Colonic mucosa (tissue), 4 donors: ENCODE data around the gene CCDC175. TPM values are rescaled to one million over a fixed set of nuclear protein-coding genes. Genes with fewer than 3 reads are reported as not detected.
A peak's percentile ranks its signal among the peaks of the same experiment; 100 is the strongest.

Source experiments
- DNase-seq: peaks from one replicate; pipeline ENCODE4 v3.0.0-alpha.2; 2020
- H3K27ac ChIP-seq: fragments of 200-600 bp; one replicate; pipeline ENCODE4 v1.8.0; 2021
- H3K27me3 ChIP-seq: fragments of 200-600 bp; one replicate; pipeline ENCODE4 v1.8.0; 2021
- H3K36me3 ChIP-seq: fragments of 200-600 bp; one replicate; pipeline ENCODE4 v1.8.0; 2021
- H3K4me1 ChIP-seq: fragments of 200-600 bp; one replicate; pipeline ENCODE4 v1.8.0; 2021; ENCODE audit warnings: mild to moderate bottlenecking
- H3K4me3 ChIP-seq: fragments of 200-600 bp; one replicate; pipeline ENCODE4 v1.8.0; 2021
- H3K9ac ChIP-seq, 2 donors: one replicate each; pipeline ENCODE4 v1.7.0; 2013; ENCODE audit warnings: control low read depth in 2 of 2, low read depth in 2 of 2, low read length in 2 of 2
- H3K9me3 ChIP-seq: fragments of 200-600 bp; one replicate; pipeline ENCODE4 v1.8.0; 2021
- intact Hi-C: fragments of 100-400 bp; cut with DNase I; formaldehyde crosslinking; loops from one replicate; pipeline ENCODE4 v1.14.1; 2022
- total RNA-seq, 2 donors: library from RNA; stranded (reverse); fragmentation: NEBNext Ultra II Directional in 1 of 2; extraction: Animal tissue kit (Norgen Biotek cat#: 25700) in 1 of 2; gene quantifications; one replicate each; pipeline ENCODE4 v1.2.1, GENCODE V29; 2021
- TF ChIP-seq, protein P1 (sequence below): fragments of 200-600 bp; IDR thresholded peaks from one replicate; pipeline ENCODE4 v1.8.0; 2022; ENCODE audit warnings: antibody characterized with exemption, mild to moderate bottlenecking
- donor health status: healthy.
- donor health status: DM: no; HTN: no; CAD: no.
- donor health status: DM: no; HTN: no; CAD: no.

Gene CCDC175
- under 1 TPM; 0.27 to 0.32 TPM for total RNA-seq

DNA sequence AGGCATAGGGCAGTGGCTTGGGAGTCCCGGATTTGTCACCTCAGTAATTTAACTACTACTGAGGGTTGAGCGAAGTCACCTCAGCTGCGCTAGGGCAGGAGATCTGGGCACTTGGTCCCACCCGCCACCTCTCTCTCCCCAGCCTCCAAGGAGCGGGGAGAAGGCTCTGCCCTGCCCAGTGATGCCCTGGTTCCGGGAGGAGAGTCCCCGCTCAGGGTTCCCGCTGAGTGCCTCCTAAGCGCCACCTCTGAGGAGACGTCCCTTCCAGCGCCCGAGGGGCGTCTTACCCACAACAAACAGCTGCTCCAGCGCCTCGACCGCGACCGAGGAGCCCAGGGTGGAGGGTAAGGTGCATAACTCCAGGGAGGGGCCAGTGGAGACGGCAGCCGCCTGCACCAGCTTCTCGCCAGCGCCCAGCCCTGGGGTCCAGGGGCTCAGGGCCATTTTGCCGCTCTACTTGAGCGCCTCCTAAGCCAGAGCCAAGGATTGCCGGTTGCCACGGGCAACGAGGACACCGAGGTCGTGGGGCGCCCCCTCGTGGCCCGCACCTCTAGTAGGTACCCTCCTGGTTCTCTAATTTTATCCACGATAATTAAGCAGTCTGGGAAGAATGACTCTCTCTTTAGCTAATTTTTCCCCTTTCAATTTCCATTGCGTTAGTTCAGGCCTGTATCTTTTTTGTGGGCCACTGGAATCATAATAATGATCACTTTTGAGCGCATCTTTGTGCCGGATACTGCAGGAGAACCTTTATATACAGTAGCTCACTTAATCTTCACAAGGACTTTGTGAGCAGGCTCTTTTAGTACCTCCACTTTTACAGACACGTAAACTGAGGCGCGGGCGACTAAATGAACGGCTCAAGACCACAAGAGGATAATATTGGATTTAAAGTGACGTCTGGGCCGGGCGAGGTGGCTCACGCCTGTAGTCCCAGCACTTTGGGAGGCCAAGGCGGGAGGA lies at the start of gene CCDC175:
Gene CCDC175, minus strand, starts transcription at position 481 of the 963 bp plus-strand sequence. Its CDS starts 37 bp downstream, at position 444.
- peak; percentile 92 for DNase-seq
- no peaks in the 10 kb centered on the region for H3K27me3 ChIP-seq
- H3K27ac ChIP-seq: no peak within 1 kb of the TSS
- H3K9me3 ChIP-seq: no peaks in the 10 kb centered on the region
- no peaks in the 10 kb centered on the region for H3K4me1 ChIP-seq
- TF ChIP-seq, protein P1, sequence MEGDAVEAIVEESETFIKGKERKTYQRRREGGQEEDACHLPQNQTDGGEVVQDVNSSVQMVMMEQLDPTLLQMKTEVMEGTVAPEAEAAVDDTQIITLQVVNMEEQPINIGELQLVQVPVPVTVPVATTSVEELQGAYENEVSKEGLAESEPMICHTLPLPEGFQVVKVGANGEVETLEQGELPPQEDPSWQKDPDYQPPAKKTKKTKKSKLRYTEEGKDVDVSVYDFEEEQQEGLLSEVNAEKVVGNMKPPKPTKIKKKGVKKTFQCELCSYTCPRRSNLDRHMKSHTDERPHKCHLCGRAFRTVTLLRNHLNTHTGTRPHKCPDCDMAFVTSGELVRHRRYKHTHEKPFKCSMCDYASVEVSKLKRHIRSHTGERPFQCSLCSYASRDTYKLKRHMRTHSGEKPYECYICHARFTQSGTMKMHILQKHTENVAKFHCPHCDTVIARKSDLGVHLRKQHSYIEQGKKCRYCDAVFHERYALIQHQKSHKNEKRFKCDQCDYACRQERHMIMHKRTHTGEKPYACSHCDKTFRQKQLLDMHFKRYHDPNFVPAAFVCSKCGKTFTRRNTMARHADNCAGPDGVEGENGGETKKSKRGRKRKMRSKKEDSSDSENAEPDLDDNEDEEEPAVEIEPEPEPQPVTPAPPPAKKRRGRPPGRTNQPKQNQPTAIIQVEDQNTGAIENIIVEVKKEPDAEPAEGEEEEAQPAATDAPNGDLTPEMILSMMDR: peak; percentile 81
- H3K4me3 ChIP-seq: peak within 1 kb of the TSS; percentile 64
- H3K9ac ChIP-seq: peak within 1 kb of the TSS; percentile 30 to 44
- intact Hi-C loops: no loop called here
- no peaks in the 10 kb centered on the region for H3K36me3 ChIP-seq

DNA sequence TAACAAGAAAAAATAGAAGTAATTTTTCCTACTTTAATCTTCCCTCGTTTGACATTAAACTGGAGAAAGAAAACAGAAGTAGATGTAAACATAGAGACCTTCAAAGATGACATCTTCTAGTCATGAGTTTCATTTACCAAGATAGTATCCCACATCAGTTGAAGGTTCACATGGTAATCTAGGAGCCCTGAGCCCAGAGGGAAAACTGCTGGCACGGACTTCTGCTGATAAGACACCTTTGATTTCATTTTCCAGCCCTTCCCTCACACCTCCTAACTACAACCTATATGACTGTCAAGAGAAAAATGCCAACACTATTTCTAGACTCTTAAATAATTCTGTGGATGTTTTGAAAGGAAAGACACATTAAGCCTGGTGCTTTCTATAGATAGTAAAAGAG lies 46.0 kb upstream of the CCDC175 start:
- no peak overlapping the region for H3K4me3 ChIP-seq
- intact Hi-C loops: no loop called here
- no peak overlapping the region for H3K9ac ChIP-seq
- H3K9me3 ChIP-seq: no peaks in the 10 kb centered on the region
- H3K27me3 ChIP-seq: no peaks in the 10 kb centered on the region
- DNase-seq: no peak
- H3K4me1 ChIP-seq: no peaks in the 10 kb centered on the region
- no peaks in the 10 kb centered on the region for H3K36me3 ChIP-seq
- no peak overlapping the region for H3K27ac ChIP-seq
- TF ChIP-seq, protein P1: no peak

DNA sequence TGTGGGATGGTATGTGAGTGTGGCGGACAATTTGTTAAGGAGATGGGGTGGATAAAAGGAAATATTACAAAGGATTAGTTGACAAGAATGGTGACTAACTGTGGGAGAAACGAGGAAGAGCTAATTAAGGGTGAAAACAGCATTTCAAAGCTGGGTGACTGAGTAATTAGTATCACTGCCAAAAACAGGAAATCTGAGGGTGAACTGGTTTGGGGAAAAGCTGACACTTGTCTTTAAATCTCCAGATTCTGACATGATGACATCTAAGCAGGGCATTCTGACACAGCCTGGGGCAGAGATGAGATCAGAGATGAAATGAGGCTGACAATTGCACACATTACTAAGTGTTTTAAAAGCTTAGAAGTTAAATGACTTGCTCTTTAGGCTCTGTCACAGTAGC lies 42.4 kb upstream of the CCDC175 start:
- intact Hi-C loops: no loop called here
- Histone ChIP-seq H3K4me3 (no peak overlapping the region), H3K4me1 (no peaks in the 10 kb centered on the region), H3K36me3 (no peaks in the 10 kb centered on the region), H3K9me3 (no peaks in the 10 kb centered on the region), H3K27me3 (no peaks in the 10 kb centered on the region), H3K9ac (no peak overlapping the region), H3K27ac (no peak overlapping the region)
- DNase-seq: no peak
- TF ChIP-seq, protein P1: no peak

DNA sequence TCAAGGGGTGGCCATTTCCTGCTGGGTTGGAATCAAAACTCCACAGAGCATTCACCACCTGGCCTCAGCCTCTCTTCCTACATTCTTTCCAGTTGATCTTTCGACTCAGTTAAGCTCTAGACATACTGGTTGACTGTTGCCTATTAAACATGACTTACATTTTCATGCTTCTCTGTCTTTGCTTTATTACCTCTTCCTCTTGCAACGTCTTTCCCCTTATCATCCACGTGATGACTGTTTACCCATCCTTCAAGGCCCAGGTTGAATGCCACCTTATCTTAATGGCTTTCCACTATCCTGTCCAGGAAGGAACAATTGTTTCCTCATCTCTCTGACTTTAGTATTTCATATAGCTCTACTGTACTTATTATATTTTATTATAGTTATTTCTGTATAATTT lies 24.4 kb upstream of the CCDC175 start:
- TF ChIP-seq, protein P1: no peak
- Histone ChIP-seq H3K9ac (no peak overlapping the region), H3K36me3 (no peaks in the 10 kb centered on the region), H3K4me3 (no peak overlapping the region), H3K9me3 (no peaks in the 10 kb centered on the region), H3K4me1 (no peaks in the 10 kb centered on the region), H3K27me3 (no peaks in the 10 kb centered on the region), H3K27ac (peak overlapping the region; percentile 60)
- DNase-seq: peak; percentile 56
- intact Hi-C loops: no loop called here

DNA sequence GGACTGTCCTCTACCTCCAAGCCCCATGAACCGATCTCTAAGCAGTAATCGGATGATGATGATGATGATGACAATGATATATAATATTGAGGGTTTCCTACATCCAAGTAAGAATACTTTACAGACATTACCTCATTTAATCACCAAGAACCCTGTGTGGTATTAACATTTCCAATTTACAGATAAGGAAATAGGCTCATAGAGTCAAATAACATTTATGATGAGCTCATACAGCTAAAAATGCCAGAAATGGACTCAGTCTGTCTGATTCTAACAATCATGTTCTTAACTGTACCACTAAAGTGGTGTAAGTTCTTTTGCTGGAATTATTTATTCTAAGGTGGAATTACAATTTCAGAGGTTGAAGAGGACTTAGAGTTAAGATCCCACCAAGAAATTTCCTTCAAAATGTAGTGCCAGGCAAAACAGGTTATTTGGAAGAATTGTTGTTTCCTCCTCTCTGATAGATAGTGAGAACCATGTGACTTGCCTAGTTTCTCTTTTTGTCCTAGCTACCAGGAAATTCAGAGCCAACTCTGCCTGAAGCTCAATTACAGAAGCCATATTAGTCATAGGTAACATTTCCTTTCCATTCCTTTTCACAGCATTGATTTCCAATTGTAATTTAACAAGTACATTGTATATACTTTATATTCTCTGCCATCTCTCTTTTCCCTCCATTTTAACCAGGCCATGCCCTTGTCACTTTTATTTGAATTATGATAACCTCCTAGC lies 23.8 kb upstream of the CCDC175 start:
- TF ChIP-seq, protein P1: no peak
- Histone ChIP-seq H3K36me3 (no peaks in the 10 kb centered on the region), H3K27ac (peak overlapping the region; percentile 60), H3K9me3 (no peaks in the 10 kb centered on the region), H3K9ac (no peak overlapping the region), H3K4me1 (no peaks in the 10 kb centered on the region), H3K27me3 (no peaks in the 10 kb centered on the region), H3K4me3 (no peak overlapping the region)
- intact Hi-C loops: no loop called here
- DNase-seq: no peak
